Sigmoid colon (tissue), 7 donors: ENCODE data around the gene SOX10. TPM values are rescaled to one million over a fixed set of nuclear protein-coding genes. Genes with fewer than 3 reads are reported as not detected.

ENCODE experiments used
- DNase-seq: peaks from one replicate; pipeline ENCODE4 v3.0.0-alpha.2; 2019
- H3K27ac ChIP-seq, 4 donors: fragments of 200-600 bp; sonication (generic); one replicate each; pipeline ENCODE4 v1.5.1; 2016 to 2019; ENCODE audit warnings: mild to moderate bottlenecking in 1 of 4
- H3K27me3 ChIP-seq, 3 donors: fragments of 200-600 bp; sonication (generic); one replicate each; pipeline ENCODE4 v1.5.1; 2019; ENCODE audit warnings: mild to moderate bottlenecking in 1 of 3
- H3K36me3 ChIP-seq, 4 donors: fragments of 200-600 bp; sonication (generic); one replicate each; pipeline ENCODE4 v1.5.1; 2016 to 2019
- H3K4me1 ChIP-seq, 4 donors: fragments of 200-600 bp; sonication (generic); one replicate each; pipeline ENCODE4 v1.5.1; 2017 to 2019
- H3K4me3 ChIP-seq, 4 donors: fragments of 200-600 bp; sonication (generic); one replicate each; pipeline ENCODE4 v1.5.1; 2017 to 2019; ENCODE audit warnings: mild to moderate bottlenecking in 2 of 4, moderate library complexity in 1 of 4
- H3K9me3 ChIP-seq, 4 donors: fragments of 200-600 bp in 3 of 4; sonication (generic) in 3 of 4; one replicate each; pipeline versions ENCODE4 v1.5.1 to v1.6.1; 2013 to 2019
- EP300 ChIP-seq, 4 donors: sonication (generic); formaldehyde crosslinking; IDR thresholded peaks; one replicate each; pipeline ENCODE4 v1.6.1; 2017; ENCODE audit warnings: antibody characterized with exemption in 4 of 4
- POLR2A ChIP-seq, 2 donors: fragments of 450-650 bp; IDR thresholded peaks; one replicate each; pipeline ENCODE4 v1.6.1; 2016; ENCODE audit warnings: antibody characterized with exemption in 2 of 2, mild to moderate bottlenecking in 2 of 2, moderate library complexity in 2 of 2
- POLR2AphosphoS5 ChIP-seq, 4 donors: sonication (generic); formaldehyde crosslinking; IDR thresholded peaks; one replicate each; pipeline ENCODE4 v1.6.1; 2017; ENCODE audit warnings: antibody characterized with exemption in 4 of 4
- WGBS, 2 donors: extraction: QIAGEN DNeasy Blood & Tissue Kit; methylation state at CpG; one replicate each; pipeline ENCODE4 v1.1.7; 2013; 5-methylcytosine and 5-hydroxymethylcytosine counted together
- intact Hi-C: fragments of 100-400 bp; cut with DNase I; formaldehyde crosslinking; loops from one replicate; pipeline ENCODE4 v1.15.1; 2023
- polyA plus RNA-seq, 3 donors: library from polyadenylated mRNA; stranded (reverse); fragments of 200-250 nt; gene quantifications; one replicate each; pipeline ENCODE4 v1.2.3, GENCODE V29; 2013
- total RNA-seq, 4 donors: library from RNA; depleted of rRNA; stranded (reverse); fragments of >200 nt; gene quantifications; one replicate each; pipeline ENCODE4 v1.1.0, GENCODE V29; 2016
- TF ChIP-seq, protein P1 (sequence below), 4 experiments: fragments of 450-650 bp in 3 of 4; fragments of 200-600 bp in 1 of 4; IDR thresholded peaks; one replicate each; pipeline ENCODE4 v1.5.1; 2016 to 2019; ENCODE audit warnings: antibody characterized with exemption in 4 of 4, mild to moderate bottlenecking in 3 of 4, moderate library complexity in 2 of 4
- donor health status: healthy with polysubstance abuse.
- donor health status: Bipolar disorder and iron deficiency.
- donor health status: healthy.

The SOX10 gene
- total and polyA plus RNA-seq, 7 donors, result 0.23 to 17.5 (median 3.8) TPM

DNA sequence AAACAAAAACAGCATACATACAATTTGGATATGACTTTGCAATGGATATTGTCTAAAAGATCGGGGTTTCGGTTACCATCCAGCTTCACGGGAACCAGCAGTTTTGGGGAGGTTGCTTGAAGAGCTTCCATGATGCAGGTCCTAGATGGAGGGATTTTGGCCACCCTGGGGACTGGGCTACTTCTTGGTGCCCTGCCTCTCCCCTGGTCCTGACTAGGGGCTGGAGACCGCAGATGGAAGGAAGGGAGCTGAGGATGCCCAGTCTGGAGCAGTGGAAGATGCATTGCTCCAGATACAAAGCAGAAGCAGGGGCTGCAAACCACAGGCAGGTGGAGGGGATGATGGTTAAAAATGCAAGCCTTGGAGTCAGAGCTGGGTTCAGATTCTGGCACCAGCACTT is 13.5 kb downstream of the SOX10 start:
- Histone ChIP-seq H3K36me3 (peaks cover 0 to 51% (median 21%) of the 10 kb centered on the region in 4 donors), H3K4me3 (no peak overlapping the region), H3K27ac (no peak overlapping the region), H3K4me1 (peaks cover 0 to 10% (median 6%) of the 10 kb centered on the region in 4 donors), H3K27me3 (no peaks in the 10 kb centered on the region), H3K9me3 (no peaks in the 10 kb centered on the region)
- TF ChIP-seq, protein P1, sequence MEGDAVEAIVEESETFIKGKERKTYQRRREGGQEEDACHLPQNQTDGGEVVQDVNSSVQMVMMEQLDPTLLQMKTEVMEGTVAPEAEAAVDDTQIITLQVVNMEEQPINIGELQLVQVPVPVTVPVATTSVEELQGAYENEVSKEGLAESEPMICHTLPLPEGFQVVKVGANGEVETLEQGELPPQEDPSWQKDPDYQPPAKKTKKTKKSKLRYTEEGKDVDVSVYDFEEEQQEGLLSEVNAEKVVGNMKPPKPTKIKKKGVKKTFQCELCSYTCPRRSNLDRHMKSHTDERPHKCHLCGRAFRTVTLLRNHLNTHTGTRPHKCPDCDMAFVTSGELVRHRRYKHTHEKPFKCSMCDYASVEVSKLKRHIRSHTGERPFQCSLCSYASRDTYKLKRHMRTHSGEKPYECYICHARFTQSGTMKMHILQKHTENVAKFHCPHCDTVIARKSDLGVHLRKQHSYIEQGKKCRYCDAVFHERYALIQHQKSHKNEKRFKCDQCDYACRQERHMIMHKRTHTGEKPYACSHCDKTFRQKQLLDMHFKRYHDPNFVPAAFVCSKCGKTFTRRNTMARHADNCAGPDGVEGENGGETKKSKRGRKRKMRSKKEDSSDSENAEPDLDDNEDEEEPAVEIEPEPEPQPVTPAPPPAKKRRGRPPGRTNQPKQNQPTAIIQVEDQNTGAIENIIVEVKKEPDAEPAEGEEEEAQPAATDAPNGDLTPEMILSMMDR (IDR thresholded peaks at IDR 0.05), result no peak
- no peak for TF ChIP-seq EP300 (IDR thresholded peaks at IDR 0.05)
- no peak for TF ChIP-seq POLR2A (IDR thresholded peaks at IDR 0.05)
- no peak for TF ChIP-seq POLR2AphosphoS5 (IDR thresholded peaks at IDR 0.05)
- WGBS, 2 donors, result 89 to 98% methylated on average over 4 of the region's 4 CpGs
- no peak for DNase-seq
- intact Hi-C loops, result no loop called here

DNA sequence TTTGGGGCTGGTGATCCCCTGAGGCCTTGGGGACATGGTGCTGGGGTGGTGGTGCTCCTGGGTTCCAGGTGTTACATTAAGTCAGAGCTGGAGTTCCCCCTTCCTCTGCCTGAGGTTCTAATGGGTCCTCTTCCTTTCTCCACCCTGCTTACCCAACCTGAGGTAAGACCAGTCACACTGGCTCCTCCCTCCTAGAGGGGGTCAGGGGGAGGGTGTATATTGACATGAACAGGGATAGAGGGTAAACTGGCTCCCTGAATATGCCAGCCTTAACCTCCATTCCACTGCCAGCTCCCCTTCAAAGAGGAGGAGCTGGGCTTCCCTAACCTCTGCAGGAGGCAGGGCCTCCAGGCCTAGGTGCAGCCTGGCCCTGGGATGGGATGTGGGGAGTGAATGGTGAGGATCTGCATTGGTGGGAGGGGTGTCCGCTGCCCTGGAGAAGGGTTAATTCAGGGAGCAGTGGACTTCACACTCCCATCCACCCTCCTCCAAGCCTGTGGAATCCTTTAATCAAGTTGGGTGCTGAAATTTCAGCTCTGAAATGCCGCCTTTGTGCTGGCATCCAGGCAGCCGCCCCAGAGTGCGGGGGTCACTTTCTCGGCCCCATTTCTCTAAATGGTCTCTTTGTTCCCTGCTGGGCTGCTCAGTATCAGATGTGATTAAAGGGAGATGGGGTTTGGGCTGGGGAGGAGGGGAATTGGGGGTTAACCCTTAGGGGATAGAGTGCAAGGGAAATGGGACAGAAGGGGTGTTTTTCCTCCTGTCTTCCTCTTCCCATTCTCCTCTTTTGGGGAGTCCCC is 15.7 kb downstream of the SOX10 start:
- Histone ChIP-seq H3K4me3 (no peak overlapping the region), H3K36me3 (peaks cover 0 to 50% (median 17%) of the 10 kb centered on the region in 4 donors), H3K9me3 (no peaks in the 10 kb centered on the region), H3K27ac (peak overlapping the region in 2 of 4 donors; percentile 19 to 26), H3K27me3 (no peaks in the 10 kb centered on the region), H3K4me1 (peaks cover 0 to 27% (median 18%) of the 10 kb centered on the region in 4 donors)
- WGBS, 2 donors, result 96% methylated on average over 5 of the region's 5 CpGs
- TF ChIP-seq EP300 (IDR thresholded peaks at IDR 0.05) (no peak), POLR2AphosphoS5 (IDR thresholded peaks at IDR 0.05) (no peak)
- TF ChIP-seq, protein P1 (IDR thresholded peaks at IDR 0.05), result no peak
- intact Hi-C loops, result loop anchor here (5.0 kb wide), 1 partner anchor 106 kb away; no protein-coding TSS in a partner anchor
- no peak for DNase-seq

DNA sequence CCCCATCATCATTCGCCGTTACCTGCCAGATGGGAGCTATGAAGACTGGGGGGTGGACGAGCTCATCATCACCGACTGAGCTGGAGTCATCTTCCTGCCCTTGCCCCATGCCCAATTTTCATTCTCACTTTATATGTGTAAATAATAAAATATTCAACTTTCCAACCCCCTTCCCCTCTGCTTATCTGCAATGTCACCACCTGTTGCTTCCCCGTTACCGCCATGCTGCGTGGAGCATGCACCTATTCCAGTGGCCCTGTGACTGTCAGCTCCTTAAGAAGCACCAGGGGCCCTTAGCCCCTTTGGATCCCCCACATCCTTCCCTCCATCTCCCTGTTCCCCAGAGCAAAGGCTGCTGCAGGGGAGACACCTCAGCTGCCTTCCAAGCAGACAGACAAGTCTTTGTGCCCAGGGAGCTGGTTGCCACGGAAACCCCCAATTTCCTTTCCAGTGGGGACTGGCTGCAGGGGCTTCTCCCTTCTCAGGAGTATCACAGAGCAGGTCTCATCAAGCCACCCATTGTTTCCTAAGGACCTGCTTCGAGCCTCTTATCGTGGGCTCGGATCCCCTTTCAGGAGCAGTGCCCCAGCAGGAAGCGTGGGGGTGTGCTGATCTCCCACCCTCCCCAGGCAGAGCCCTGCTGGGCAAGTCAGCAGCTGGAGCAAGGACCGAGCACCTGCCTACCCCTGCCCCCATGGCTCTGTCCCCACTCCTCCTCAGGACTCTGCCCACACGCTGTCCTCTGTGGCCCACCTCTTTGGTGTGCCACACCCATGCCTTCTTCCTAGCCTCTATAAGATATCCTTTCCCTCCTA is 16.5 kb downstream of the SOX10 start:
- DNase-seq, result no peak
- peaks cover 0 to 27% (median 18%) of the 10 kb centered on the region in 4 donors for H3K4me1 ChIP-seq
- H3K4me3 ChIP-seq, result no peak overlapping the region
- H3K27me3 ChIP-seq, result no peaks in the 10 kb centered on the region
- H3K27ac ChIP-seq, result peak overlapping the region in 2 of 4 donors; percentile 19 to 26
- 87 to 88% methylated on average over 14 of the region's 14 CpGs for WGBS, 2 donors
- H3K36me3 ChIP-seq, result peaks cover 0 to 55% (median 22%) of the 10 kb centered on the region in 4 donors
- H3K9me3 ChIP-seq, result no peaks in the 10 kb centered on the region
- TF ChIP-seq POLR2A (IDR thresholded peaks at IDR 0.05) (no peak), EP300 (IDR thresholded peaks at IDR 0.05) (no peak), POLR2AphosphoS5 (IDR thresholded peaks at IDR 0.05) (no peak)
- TF ChIP-seq, protein P1 (IDR thresholded peaks at IDR 0.05), result no peak
- intact Hi-C loops, result loop anchor here (5.0 kb wide), 1 partner anchor 106 kb away; no protein-coding TSS in a partner anchor

DNA sequence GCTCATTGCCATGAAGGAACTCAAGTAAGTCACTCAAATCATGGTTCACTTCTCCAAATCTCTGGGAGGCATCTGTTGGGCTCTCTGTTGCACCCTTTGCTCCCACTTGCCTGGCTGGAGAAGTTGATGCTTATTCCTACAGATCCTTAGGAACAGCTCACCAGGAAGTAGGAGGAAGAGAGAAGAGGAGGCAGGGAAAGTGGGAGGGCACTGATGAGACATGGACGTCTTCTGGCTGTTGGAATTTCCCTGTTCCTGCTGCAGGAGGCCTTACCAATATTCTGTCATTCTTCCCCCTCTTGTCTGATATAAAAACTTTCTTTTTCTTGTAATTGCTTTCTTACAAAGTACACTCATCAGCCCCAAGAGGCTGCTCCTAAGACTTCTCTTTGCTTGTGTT is 17.2 kb downstream of the SOX10 start:
- Histone ChIP-seq H3K27ac (no peak overlapping the region), H3K36me3 (peaks cover 0 to 62% (median 28%) of the 10 kb centered on the region in 4 donors), H3K9me3 (no peaks in the 10 kb centered on the region), H3K4me3 (no peak overlapping the region), H3K4me1 (peaks cover 0 to 27% (median 18%) of the 10 kb centered on the region in 4 donors), H3K27me3 (no peaks in the 10 kb centered on the region)
- intact Hi-C loops, result loop anchor here (5.0 kb wide), 1 partner anchor 105 kb away; no protein-coding TSS in a partner anchor
- no peak for DNase-seq
- WGBS, 2 donors, result 65 to 68% methylated on average over 1 of the region's 1 CpG
- TF ChIP-seq, protein P1 (IDR thresholded peaks at IDR 0.05), result no peak
